ENCODE data around the gene BPIFB3. TPM values are rescaled to one million over a fixed set of nuclear protein-coding genes. Genes with fewer than 3 reads are reported as not detected.

The BPIFB3 gene
- total and polyA plus RNA-seq, 2 of the 13 experiments (the other 11 are each of a cell fraction or from before 2014, with no cell fraction given): 0.09 TPM; not detected in 1

DNA sequence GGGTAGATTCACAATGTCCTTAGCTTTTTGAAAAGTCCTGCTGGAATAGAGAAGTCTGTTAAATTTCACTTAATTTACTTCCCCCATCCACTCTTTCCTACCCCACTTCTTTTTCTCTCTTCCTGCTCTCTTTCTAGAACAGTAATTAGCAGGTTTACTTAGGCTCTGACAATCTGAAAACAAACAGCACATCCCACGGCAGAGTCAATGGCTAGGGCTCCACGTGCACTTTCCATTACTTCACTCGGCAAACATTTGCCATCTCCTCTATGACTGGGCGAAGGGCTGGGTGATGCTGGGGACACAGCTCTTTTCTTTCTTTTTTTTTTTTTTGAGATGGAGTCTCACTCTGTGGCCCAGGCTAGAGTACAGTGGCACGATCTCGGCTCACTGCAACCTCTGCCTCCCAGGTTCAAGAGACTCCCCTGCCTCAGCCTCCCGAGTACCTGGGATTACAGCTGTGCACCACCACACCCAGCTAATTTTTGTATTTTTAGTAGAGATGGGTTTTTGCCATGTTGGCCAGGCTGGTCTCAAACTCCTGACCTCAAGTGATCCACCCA is 52.4 kb downstream of the BPIFB3 start (continued):
- TF ChIP-seq, protein P1, sequence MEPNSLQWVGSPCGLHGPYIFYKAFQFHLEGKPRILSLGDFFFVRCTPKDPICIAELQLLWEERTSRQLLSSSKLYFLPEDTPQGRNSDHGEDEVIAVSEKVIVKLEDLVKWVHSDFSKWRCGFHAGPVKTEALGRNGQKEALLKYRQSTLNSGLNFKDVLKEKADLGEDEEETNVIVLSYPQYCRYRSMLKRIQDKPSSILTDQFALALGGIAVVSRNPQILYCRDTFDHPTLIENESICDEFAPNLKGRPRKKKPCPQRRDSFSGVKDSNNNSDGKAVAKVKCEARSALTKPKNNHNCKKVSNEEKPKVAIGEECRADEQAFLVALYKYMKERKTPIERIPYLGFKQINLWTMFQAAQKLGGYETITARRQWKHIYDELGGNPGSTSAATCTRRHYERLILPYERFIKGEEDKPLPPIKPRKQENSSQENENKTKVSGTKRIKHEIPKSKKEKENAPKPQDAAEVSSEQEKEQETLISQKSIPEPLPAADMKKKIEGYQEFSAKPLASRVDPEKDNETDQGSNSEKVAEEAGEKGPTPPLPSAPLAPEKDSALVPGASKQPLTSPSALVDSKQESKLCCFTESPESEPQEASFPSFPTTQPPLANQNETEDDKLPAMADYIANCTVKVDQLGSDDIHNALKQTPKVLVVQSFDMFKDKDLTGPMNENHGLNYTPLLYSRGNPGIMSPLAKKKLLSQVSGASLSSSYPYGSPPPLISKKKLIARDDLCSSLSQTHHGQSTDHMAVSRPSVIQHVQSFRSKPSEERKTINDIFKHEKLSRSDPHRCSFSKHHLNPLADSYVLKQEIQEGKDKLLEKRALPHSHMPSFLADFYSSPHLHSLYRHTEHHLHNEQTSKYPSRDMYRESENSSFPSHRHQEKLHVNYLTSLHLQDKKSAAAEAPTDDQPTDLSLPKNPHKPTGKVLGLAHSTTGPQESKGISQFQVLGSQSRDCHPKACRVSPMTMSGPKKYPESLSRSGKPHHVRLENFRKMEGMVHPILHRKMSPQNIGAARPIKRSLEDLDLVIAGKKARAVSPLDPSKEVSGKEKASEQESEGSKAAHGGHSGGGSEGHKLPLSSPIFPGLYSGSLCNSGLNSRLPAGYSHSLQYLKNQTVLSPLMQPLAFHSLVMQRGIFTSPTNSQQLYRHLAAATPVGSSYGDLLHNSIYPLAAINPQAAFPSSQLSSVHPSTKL (CRISPR knock-in tag; IDR thresholded peaks at IDR 0.05): peak; percentile 86
- 0 out of 2 replicates have a peak, but pooled peaks have one; percentile 41 for TF ChIP-seq REL (CRISPR knock-in tag; conservative IDR thresholded peaks at IDR 0.05)
- TF ChIP-seq FOXC1 (CRISPR knock-in tag; IDR thresholded peaks at IDR 0.05; ENCODE audit: borderline replicate concordance): peak; percentile 40; the same call in 1 of the 2 replicates
- TF ChIP-seq, protein P2, sequence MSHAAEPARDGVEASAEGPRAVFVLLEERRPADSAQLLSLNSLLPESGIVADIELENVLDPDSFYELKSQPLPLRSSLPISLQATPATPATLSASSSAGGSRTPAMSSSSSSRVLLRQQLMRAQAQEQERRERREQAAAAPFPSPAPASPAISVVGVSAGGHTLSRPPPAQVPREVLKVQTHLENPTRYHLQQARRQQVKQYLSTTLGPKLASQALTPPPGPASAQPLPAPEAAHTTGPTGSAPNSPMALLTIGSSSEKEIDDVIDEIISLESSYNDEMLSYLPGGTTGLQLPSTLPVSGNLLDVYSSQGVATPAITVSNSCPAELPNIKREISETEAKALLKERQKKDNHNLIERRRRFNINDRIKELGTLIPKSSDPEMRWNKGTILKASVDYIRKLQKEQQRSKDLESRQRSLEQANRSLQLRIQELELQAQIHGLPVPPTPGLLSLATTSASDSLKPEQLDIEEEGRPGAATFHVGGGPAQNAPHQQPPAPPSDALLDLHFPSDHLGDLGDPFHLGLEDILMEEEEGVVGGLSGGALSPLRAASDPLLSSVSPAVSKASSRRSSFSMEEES (CRISPR knock-in tag; IDR thresholded peaks at IDR 0.05): peak; percentile 90
- peak; percentile 91 for TF ChIP-seq ZNF121 (CRISPR knock-in tag; IDR thresholded peaks at IDR 0.05)
- TF ChIP-seq, protein P3, sequence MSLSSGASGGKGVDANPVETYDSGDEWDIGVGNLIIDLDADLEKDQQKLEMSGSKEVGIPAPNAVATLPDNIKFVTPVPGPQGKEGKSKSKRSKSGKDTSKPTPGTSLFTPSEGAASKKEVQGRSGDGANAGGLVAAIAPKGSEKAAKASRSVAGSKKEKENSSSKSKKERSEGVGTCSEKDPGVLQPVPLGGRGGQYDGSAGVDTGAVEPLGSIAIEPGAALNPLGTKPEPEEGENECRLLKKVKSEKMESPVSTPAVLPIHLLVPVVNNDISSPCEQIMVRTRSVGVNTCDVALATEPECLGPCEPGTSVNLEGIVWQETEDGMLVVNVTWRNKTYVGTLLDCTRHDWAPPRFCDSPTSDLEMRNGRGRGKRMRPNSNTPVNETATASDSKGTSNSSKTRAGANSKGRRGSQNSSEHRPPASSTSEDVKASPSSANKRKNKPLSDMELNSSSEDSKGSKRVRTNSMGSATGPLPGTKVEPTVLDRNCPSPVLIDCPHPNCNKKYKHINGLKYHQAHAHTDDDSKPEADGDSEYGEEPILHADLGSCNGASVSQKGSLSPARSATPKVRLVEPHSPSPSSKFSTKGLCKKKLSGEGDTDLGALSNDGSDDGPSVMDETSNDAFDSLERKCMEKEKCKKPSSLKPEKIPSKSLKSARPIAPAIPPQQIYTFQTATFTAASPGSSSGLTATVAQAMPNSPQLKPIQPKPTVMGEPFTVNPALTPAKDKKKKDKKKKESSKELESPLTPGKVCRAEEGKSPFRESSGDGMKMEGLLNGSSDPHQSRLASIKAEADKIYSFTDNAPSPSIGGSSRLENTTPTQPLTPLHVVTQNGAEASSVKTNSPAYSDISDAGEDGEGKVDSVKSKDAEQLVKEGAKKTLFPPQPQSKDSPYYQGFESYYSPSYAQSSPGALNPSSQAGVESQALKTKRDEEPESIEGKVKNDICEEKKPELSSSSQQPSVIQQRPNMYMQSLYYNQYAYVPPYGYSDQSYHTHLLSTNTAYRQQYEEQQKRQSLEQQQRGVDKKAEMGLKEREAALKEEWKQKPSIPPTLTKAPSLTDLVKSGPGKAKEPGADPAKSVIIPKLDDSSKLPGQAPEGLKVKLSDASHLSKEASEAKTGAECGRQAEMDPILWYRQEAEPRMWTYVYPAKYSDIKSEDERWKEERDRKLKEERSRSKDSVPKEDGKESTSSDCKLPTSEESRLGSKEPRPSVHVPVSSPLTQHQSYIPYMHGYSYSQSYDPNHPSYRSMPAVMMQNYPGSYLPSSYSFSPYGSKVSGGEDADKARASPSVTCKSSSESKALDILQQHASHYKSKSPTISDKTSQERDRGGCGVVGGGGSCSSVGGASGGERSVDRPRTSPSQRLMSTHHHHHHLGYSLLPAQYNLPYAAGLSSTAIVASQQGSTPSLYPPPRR (CRISPR knock-in tag; IDR thresholded peaks at IDR 0.05; ENCODE audit: borderline replicate concordance): peak; percentile 74; the same call in 1 of the 2 replicates
- TF ChIP-seq KDM1A (CRISPR knock-in tag; IDR thresholded peaks at IDR 0.05): 0 out of 2 replicates have a peak, but pooled peaks have one; percentile 38
- TF ChIP-seq BCL6 (CRISPR knock-in tag; IDR thresholded peaks at IDR 0.05): peak; percentile 87
- TF ChIP-seq ATF7 (IDR thresholded peaks at IDR 0.05): peak; percentile 70
- TF ChIP-seq ATF7 (CRISPR knock-in tag; IDR thresholded peaks at IDR 0.05): peak; percentile 89; the same call in 1 of the 2 replicates
- TF ChIP-seq, protein P4, sequence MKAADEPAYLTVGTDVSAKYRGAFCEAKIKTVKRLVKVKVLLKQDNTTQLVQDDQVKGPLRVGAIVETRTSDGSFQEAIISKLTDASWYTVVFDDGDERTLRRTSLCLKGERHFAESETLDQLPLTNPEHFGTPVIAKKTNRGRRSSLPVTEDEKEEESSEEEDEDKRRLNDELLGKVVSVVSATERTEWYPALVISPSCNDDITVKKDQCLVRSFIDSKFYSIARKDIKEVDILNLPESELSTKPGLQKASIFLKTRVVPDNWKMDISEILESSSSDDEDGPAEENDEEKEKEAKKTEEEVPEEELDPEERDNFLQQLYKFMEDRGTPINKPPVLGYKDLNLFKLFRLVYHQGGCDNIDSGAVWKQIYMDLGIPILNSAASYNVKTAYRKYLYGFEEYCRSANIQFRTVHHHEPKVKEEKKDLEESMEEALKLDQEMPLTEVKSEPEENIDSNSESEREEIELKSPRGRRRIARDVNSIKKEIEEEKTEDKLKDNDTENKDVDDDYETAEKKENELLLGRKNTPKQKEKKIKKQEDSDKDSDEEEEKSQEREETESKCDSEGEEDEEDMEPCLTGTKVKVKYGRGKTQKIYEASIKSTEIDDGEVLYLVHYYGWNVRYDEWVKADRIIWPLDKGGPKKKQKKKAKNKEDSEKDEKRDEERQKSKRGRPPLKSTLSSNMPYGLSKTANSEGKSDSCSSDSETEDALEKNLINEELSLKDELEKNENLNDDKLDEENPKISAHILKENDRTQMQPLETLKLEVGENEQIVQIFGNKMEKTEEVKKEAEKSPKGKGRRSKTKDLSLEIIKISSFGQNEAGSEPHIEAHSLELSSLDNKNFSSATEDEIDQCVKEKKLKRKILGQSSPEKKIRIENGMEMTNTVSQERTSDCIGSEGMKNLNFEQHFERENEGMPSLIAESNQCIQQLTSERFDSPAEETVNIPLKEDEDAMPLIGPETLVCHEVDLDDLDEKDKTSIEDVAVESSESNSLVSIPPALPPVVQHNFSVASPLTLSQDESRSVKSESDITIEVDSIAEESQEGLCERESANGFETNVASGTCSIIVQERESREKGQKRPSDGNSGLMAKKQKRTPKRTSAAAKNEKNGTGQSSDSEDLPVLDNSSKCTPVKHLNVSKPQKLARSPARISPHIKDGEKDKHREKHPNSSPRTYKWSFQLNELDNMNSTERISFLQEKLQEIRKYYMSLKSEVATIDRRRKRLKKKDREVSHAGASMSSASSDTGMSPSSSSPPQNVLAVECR (CRISPR knock-in tag; IDR thresholded peaks at IDR 0.05; ENCODE audit: borderline replicate concordance): peak; percentile 58; the same call in 1 of the 2 replicates
- TF ChIP-seq BHLHE40 (IDR thresholded peaks at IDR 0.05; ENCODE audit: low read length): peak; percentile 88
- TF ChIP-seq MEIS2 (CRISPR knock-in tag; IDR thresholded peaks at IDR 0.05): peak; percentile 15; the same call in 1 of the 2 replicates
- 0 out of 2 replicates have a peak, but pooled peaks have one; percentile 47 for TF ChIP-seq ZNF75D (CRISPR knock-in tag; IDR thresholded peaks at IDR 0.05; ENCODE audit: borderline replicate concordance)
- TF ChIP-seq CEBPG (CRISPR knock-in tag; IDR thresholded peaks at IDR 0.05): peak; percentile 60
